GM12873 (cell line): ENCODE data around the gene NFIA.

Experiments
- CTCF ChIP-seq: IDR thresholded peaks from 2 replicates; pipeline ENCODE4 v1.5.1; 2012; ENCODE audit warnings: low read depth, mild to moderate bottlenecking, moderate library complexity, low read length, control low read depth; ENCODE audit not compliant: insufficient read depth; ENCODE audit errors: missing control alignments

Gene NFIA

DNA sequence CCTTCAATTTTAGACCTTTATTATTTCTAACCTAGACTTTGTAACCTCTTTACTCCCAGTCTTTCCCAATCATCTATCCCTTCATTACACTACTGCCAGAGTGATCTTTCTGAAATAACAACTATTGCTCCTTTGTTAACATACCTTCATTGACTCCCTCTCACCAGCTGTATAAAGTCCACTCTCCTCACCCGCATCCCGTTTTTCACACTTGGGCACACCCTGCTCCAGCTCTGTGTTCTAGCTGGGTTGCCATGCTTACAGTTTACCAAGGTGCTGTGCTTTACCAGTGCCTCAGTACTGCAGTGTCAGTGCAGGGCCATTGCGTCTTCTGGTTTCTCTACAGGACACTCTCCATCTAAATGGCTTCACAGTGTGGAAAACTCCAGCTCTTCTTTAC lies 148.2 kb downstream of the NFIA start:
- no peak for TF ChIP-seq CTCF

- no peak for TF ChIP-seq CTCF
These were observed 149.4 kb downstream of the NFIA start for GRCh38 chr1:61231795-61232194.

GRCh38 chr1:61233121-61233660 lies 150.8 kb downstream of the NFIA start:
- TF ChIP-seq CTCF = no peak

DNA sequence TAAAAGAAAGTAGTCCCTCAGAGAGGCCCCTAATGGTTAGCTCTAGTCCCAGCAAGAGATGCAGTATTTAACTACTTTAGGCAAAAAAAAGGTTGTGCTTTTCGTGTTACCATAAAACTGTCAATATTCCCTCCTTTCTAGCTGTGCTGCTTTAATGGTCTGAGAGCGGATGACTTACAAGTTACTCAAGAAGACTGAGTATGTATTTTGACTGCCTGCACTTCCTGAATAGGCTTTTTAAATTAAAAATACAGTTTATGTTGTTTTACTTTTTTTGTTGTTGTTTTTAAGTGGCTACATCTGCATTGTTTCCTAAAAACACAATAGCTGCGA lies 152.2 kb downstream of the NFIA start:
- no peak for TF ChIP-seq CTCF

- TF ChIP-seq CTCF = no peak
These were observed 154.8 kb downstream of the NFIA start for GRCh38 chr1:61237147-61237546.

GRCh38 chr1:61237659-61238358 lies 155.4 kb downstream of the NFIA start:
- TF ChIP-seq CTCF = no peak

DNA sequence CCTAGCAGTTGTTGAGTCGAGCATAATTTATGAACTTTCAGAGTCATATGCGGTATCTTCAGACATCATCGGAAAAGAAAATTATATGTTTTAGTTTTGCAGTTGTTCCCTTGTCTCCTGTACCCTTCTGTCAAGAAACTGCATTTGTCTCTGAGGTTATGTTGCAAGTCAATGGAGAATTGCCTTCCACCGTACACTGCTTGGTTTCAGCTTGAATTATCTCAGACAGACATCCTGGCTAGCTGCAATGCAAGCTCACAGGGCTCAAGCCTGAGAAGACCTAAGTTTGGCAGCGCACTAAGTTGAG lies 156.0 kb downstream of the NFIA start:
- TF ChIP-seq CTCF = no peak
